OCI-LY1 (cell line): ENCODE measurements around the gene MARVELD2.

ENCODE experiments used
- CTCF ChIP-seq: fragments of 200-600 bp; sonication (generic), shearing (Covaris generic); IDR thresholded peaks from 2 replicates; pipeline ENCODE4 v1.5.1; 2017; ENCODE audit warnings: mild to moderate bottlenecking, antibody characterized with exemption, low read length, moderate library complexity, mixed read lengths
- EZH2 ChIP-seq: fragments of 200-600 bp; sonication (generic), shearing (Covaris generic); IDR thresholded peaks from 2 replicates; pipeline ENCODE4 v1.8.0; 2017; ENCODE audit warnings: borderline replicate concordance, mixed run types, mild to moderate bottlenecking, antibody characterized with exemption, low read length, moderate library complexity, mixed read lengths

- no peak for TF ChIP-seq CTCF
- no peak for TF ChIP-seq EZH2
These were observed 70.6 kb downstream of the MARVELD2 start for GRCh38 chr5:69485471-69485870.
